HL-60 (cell line): ENCODE data around the gene RASSF1.

ENCODE experiments used
- CTCF ChIP-seq: IDR thresholded peaks from one replicate; pipeline ENCODE4 v1.5.1; 2011; ENCODE audit warnings: low read length, control low read depth, inconsistent platforms; ENCODE audit not compliant: insufficient read depth
- POLR2AphosphoS5 ChIP-seq: IDR thresholded peaks from 2 replicates; pipeline ENCODE4 v1.6.1; 2012; ENCODE audit warnings: low read depth
- REST ChIP-seq: IDR thresholded peaks from 2 replicates; pipeline ENCODE4 v1.6.1; 2012; ENCODE audit warnings: low read depth; ENCODE audit not compliant: insufficient replicate concordance

- TF ChIP-seq CTCF: no peak
- no peak for TF ChIP-seq REST
- TF ChIP-seq POLR2AphosphoS5: no peak
Measured at GRCh38 chr3:50318163-50318562, 22.5 kb downstream of the RASSF1 start.
